Fibroblast of mammary gland (primary cell): Measurements from ENCODE around the gene ZXDC.

Experiments used
- DNase-seq: peaks from one replicate; pipeline ENCODE4 v3.0.0-alpha.2; 2010; ENCODE audit warnings: low read depth
- H3K4me3 ChIP-seq: 2 replicates; pipeline ENCODE4 v1.5.1; 2011; ENCODE audit warnings: low read depth, mild to moderate bottlenecking, low read length, moderate library complexity; ENCODE audit not compliant: control insufficient read depth
- CTCF ChIP-seq: conservative IDR thresholded peaks from 2 replicates; pipeline ENCODE4 v1.5.1; 2011; ENCODE audit warnings: low read depth, low read length, inconsistent platforms; ENCODE audit not compliant: control insufficient read depth, insufficient read depth

Gene ZXDC

DNA sequence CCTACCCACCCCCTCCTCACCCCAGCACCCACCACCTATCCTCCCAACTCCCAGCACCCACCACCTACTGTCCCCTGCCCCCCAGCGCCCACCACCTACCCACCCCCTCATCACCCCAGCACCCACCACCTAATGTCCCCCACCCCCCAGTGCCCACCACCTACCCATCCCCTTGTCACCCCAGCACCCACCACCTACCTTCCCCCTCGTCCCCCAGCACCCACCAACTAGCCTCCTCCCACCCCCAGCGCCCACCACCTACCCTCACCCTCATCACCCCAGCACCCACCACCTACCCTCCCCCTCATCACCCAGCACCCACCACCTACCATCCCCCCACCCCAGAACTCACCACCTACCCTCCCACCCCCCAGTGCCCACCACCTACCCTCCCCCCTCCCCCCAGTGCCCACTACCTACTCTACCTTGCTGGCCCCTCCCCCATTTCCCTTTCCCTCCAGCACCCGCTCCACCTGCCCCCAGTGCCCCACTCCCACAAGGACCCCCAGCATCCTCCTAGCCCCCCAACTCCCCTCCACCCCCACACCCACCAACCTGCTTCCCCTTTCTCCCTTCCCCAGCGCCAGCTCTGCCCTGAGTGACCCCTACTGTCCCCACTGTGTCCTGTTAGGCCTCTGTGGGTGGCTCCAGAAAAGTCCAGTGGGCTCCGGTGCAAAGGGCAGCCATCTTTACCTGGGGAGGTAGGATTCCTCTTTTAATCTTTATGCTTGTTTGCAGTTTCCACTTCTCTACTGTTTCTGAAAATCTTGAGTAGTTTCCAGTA is 40.7 kb upstream of the ZXDC start:
- no peak overlapping the region for H3K4me3 ChIP-seq
- no peak for TF ChIP-seq CTCF
- no peak for DNase-seq

DNA sequence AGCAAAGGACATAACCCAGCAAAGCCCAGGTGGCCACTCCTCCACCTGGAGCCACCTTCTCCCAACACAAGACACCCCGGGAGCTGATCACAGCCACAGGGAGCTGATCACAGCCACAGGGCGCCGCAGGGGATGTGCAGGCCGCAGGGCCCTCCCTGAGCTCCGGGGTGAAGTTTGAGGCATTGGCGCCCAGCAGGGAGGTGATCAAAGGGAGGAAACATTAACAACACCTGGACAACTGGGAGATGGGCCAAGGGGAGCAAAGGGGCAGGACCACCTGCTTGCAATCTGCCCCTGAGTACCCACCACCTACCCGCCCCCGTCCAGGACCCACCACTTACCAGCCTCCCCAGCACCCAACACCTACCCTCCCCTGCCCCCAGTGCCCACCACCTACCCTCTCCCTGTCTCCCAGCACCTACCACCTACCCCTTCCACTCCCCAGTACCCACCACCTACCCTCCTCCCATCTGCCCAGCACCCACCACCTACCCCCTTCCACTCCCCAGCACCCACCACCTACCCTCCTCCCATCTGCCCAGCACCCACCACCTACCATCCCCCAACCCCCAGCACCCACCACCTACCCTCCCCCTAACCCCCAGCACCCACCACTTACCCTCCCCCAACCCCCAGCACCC is 39.5 kb upstream of the ZXDC start:
- no peak for DNase-seq
- no peak overlapping the region for H3K4me3 ChIP-seq
- TF ChIP-seq CTCF = no peak

DNA sequence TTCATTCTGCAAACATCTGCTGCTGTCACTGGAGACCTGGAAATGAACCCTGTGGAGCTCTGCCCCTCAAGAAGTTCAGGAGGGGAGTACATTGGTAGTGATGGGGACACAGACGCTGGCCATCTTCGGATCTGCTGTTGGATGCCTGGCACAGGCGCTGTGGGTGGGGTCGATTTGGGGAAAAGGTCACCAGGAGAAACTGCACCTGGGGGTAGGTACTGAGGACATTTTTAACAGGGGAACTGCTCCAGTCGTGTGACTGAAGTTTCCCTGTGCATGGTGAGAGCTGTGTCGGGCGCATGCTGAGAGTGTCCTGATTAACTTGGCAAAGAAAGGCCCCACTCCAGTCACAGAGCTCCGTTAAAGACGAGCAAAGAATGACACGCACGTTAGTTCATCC is 38.5 kb upstream of the ZXDC start:
- no peak for DNase-seq
- no peak overlapping the region for H3K4me3 ChIP-seq
- no peak for TF ChIP-seq CTCF

- no peak for DNase-seq
- no peak for TF ChIP-seq CTCF
- no peak overlapping the region for H3K4me3 ChIP-seq
Measured at GRCh38 chr3:126512916-126513650, 37.4 kb upstream of the ZXDC start.

- DNase-seq = no peak
- TF ChIP-seq CTCF = no peak
- no peak overlapping the region for H3K4me3 ChIP-seq
Measured at GRCh38 chr3:126512026-126512425, 36.3 kb upstream of the ZXDC start.

DNA sequence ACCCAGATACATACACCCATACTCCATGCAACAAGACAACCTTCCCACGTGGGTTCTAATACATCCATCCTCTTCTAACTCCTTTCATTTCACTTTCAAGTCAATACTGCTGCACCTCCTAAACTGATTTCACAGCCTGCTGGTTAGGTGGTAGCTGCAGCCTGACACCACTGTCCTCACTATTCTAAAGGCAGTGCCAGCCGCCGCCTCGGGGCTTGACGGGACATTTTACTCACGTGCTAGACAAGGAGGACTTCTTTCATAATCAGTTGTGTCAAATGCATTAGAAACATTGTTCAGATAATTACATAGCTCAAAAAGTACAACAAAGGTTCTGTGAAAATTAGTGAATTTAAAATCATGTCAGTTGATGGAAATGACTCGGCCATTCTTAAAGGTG is 35.6 kb upstream of the ZXDC start:
- H3K4me3 ChIP-seq = no peak overlapping the region
- no peak for TF ChIP-seq CTCF
- DNase-seq = no peak
